Measurements from ENCODE around the gene SCFD1. TPM values are rescaled to one million over a fixed set of nuclear protein-coding genes. Genes with fewer than 3 reads are reported as not detected.
A peak's percentile ranks its signal among the peaks of the same experiment; 100 is the strongest.
"Not testable (repeated sequence)": the region's sequence is repeated elsewhere in the genome, so short reads cannot be mapped to it uniquely, and the experiment has no call there.

SCFD1 gene, protein sequence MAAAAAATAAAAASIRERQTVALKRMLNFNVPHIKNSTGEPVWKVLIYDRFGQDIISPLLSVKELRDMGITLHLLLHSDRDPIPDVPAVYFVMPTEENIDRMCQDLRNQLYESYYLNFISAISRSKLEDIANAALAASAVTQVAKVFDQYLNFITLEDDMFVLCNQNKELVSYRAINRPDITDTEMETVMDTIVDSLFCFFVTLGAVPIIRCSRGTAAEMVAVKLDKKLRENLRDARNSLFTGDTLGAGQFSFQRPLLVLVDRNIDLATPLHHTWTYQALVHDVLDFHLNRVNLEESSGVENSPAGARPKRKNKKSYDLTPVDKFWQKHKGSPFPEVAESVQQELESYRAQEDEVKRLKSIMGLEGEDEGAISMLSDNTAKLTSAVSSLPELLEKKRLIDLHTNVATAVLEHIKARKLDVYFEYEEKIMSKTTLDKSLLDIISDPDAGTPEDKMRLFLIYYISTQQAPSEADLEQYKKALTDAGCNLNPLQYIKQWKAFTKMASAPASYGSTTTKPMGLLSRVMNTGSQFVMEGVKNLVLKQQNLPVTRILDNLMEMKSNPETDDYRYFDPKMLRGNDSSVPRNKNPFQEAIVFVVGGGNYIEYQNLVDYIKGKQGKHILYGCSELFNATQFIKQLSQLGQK
- polyA plus RNA-seq (2012; ENCODE audit: low read depth, missing spikeins): 39.8 TPM

DNA sequence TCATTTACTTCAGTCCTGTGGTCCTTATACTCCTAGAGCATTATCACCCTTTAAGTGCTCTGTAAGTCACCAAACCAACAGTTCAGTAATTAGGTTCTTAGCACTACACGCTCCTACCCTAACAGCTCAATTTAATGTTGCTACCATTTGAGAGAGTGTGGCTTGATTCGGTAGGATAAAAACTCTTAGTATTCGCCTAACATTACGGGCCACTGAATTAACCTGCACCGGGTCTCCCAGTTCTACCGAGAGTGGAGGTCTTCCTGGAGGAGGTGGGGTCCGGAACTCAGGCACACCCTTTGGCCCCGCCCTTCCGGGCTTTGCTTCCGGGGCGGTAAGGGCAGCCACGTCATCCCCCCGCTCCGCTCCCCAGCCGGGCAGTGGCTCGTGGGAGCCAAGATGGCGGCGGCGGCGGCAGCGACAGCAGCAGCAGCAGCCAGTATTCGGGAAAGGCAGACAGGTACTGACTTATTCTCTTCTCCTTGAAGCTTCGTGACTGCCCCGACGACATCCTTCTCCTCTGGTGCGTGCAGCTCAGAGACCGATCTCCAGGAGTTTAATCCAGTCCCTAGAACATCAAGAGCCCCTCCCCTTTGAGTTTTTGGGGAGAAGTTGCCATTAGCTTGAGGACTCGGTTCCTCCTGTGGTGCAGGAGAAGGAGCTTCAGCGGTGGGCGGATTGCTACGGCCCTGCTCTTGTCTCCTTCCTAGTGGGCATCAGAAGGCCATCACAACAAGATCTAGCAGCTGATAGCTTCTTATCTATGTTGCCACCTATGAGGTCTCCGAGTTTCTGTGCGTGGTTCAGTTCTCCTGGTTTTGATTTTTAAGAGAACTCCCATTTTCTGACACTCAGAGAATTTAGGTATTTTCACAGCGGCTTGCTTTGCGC lies at the start of gene SCFD1:
SCFD1 (plus strand) TSS at position 380 of the 891 bp plus-strand sequence; CDS start at position 400, 20 bp downstream.
- TF ChIP-seq SPI1 (IDR thresholded peaks at IDR 0.05; ENCODE audit: low read depth, low read length) (no peak), POLR2AphosphoS5 (IDR thresholded peaks at IDR 0.05; ENCODE audit: low read depth, low read length) (peak; percentile 93), TAF1 (IDR thresholded peaks at IDR 0.05; ENCODE audit: low read depth, low read length) (peak; percentile 97), PAX5 (IDR thresholded peaks at IDR 0.05; ENCODE audit: insufficient read depth, low read length, severe bottlenecking) (no peak), POLR2A (IDR thresholded peaks at IDR 0.05; ENCODE audit: low read depth, low read length) (peak; percentile 93), POU2F2 (IDR thresholded peaks at IDR 0.05; ENCODE audit: low read depth, low read length) (peak; percentile 77)
- DNase-seq (ENCODE audit: insufficient read length, low spot score) (peak; percentile 63), FAIRE-seq (peak; percentile 97)

DNA sequence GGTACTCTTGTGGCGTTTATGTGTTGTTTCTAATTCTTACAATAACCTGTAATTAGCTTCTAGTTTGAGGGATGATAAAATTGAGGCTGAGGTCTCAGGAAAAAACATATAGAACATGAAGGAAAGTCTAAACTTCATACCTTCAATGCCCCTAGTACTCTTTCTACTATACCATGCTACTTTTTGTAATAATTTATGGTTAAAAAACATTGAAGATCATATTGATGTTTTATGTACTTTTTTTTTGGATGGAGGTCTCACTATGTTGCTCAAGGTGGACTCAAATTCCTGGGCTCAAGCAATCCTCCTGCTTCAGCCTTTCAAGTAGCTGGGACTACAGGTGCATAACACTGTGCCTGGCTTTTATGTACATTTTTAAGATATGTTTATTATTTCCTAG lies 49.3 kb upstream of the SCFD1 start:
- DNase-seq (ENCODE audit: insufficient read length, low spot score) (no peak), FAIRE-seq (no peak)
- TF ChIP-seq POLR2A (IDR thresholded peaks at IDR 0.05; ENCODE audit: low read depth, low read length): no peak

DNA sequence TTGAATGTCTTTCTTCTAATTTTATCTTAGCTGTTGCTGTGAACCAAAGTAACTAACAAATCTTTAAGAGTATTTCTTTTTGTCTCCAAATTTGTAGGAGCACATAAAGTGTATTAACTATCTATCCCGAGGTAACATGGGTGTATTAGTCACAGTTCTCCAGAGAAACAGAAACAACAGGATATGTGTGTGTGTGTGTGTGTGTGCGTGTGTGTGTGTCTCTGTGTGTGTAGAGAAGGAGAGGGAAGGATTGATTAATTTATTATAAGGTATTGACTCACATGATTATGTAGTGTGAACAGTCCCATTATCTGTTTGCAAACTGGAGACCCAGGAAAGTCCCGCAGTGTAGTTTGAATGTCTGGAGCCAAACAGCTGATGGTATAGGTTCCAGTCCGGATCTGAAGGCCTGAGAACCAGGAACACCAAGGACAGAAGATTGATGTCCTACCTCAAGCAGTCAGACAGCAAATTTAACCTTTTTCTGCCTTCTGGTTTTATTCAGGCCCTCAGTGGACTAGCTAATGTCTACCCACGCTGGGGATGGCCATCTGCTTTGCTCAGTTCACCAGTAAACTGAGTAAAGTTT lies 48.8 kb upstream of the SCFD1 start:
- no peak for FAIRE-seq
- no peak for DNase-seq (ENCODE audit: insufficient read length, low spot score)
- TF ChIP-seq SPI1 (IDR thresholded peaks at IDR 0.05; ENCODE audit: low read depth, low read length): no peak
- TF ChIP-seq PAX5 (IDR thresholded peaks at IDR 0.05; ENCODE audit: insufficient read depth, low read length, severe bottlenecking): no peak
- no peak for TF ChIP-seq POLR2A (IDR thresholded peaks at IDR 0.05; ENCODE audit: low read depth, low read length)
- no peak for TF ChIP-seq TAF1 (IDR thresholded peaks at IDR 0.05; ENCODE audit: low read depth, low read length)
- TF ChIP-seq POLR2AphosphoS5 (IDR thresholded peaks at IDR 0.05; ENCODE audit: low read depth, low read length): no peak
- TF ChIP-seq POU2F2 (IDR thresholded peaks at IDR 0.05; ENCODE audit: low read depth, low read length): no peak

DNA sequence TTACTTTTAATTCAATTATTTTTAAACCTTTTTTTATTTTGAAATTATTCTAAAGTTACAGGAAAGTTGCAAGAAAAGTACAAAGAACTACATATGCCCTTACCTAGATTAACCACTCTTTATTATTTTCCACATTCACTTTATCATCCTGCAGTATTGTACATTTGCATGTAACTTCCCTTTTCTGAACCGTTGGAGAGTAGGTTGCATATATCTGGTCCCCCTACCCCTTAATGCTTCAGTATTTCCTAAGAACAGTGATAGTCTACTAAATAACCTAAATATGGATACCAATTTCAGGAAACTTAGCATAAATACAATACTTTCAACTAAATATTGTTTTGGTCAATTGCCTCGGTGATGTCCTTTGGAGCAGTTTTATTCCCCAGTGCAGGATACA lies 48.2 kb upstream of the SCFD1 start:
- DNase-seq (ENCODE audit: insufficient read length, low spot score): no peak
- no peak for FAIRE-seq
- TF ChIP-seq POLR2AphosphoS5 (IDR thresholded peaks at IDR 0.05; ENCODE audit: low read depth, low read length) (no peak), PAX5 (IDR thresholded peaks at IDR 0.05; ENCODE audit: insufficient read depth, low read length, severe bottlenecking) (no peak)

DNA sequence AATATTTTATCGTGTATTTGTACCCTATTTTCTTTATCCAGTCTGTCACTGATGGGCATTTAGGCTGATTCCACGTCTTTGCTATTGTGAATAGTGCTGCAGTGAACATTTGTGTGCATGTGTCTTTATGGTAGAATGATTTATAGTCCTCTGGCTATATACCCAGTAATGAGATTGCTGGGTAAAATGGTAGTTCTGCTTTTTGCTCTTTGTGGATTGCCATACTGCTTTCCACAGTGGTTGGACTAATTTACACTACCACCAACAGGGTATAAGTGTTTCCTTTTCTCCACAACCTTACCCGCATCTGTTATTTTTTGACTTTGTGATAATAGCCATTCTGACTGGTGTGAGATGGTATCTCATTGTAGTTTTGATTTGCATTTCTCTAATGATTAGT lies 47.3 kb upstream of the SCFD1 start:
- not testable (repeated sequence) for DNase-seq (ENCODE audit: insufficient read length, low spot score); FAIRE-seq

DNA sequence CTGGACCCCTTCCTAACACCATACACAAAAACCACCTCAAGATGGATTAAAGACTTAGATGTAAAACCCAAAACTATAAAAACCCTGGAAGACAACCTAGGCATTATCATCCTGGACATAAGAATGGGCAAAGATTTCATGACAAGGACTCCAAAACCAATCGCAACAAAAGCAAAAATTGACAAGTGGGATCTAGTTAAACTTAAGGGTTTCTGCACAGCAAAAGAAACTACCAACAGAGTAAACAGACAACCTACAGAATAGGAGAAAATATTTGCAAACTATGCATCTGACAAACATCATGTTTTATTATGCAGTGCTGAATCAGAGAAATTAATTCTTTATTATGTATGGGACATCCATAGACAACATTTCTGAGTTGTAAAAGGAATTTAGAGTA lies 45.8 kb upstream of the SCFD1 start:
- not testable (repeated sequence) for DNase-seq (ENCODE audit: insufficient read length, low spot score); FAIRE-seq

DNA sequence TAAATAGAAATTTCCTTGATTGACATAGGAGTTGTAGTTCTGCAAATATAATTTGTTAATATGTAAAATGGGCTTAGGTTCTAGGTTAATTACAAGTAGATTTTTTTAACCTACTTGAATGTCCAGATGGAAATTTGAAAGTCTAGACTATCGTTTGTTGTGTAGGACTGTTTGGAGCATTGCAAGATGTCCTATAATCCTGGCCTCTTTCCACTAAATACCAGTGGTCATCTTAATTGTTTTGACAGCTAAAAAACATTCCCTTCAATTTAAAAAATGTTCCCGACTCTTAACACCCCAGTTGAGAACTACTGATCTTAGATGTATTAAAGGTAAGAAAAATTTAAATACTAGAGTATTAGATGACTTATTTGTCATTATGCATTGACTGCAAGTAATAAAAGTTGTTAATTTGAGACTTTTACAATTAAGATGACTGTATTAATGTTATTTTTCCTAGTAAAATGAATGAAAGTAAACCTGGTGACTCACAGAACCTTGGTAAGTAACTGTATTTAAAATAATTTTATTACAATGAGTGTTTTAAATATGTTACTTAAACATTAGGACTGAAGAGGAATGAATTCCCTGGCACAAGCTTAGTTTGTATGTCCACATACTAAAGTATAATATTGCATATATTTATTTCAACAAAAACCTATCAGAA lies 41.4 kb upstream of the SCFD1 start:
- no peak for DNase-seq (ENCODE audit: insufficient read length, low spot score)
- TF ChIP-seq SPI1 (IDR thresholded peaks at IDR 0.05; ENCODE audit: low read depth, low read length) (no peak), TAF1 (IDR thresholded peaks at IDR 0.05; ENCODE audit: low read depth, low read length) (no peak), POLR2A (IDR thresholded peaks at IDR 0.05; ENCODE audit: low read depth, low read length) (no peak), POU2F2 (IDR thresholded peaks at IDR 0.05; ENCODE audit: low read depth, low read length) (no peak), PAX5 (IDR thresholded peaks at IDR 0.05; ENCODE audit: insufficient read depth, low read length, severe bottlenecking) (no peak), POLR2AphosphoS5 (IDR thresholded peaks at IDR 0.05; ENCODE audit: low read depth, low read length) (no peak)
- FAIRE-seq: no peak

DNA sequence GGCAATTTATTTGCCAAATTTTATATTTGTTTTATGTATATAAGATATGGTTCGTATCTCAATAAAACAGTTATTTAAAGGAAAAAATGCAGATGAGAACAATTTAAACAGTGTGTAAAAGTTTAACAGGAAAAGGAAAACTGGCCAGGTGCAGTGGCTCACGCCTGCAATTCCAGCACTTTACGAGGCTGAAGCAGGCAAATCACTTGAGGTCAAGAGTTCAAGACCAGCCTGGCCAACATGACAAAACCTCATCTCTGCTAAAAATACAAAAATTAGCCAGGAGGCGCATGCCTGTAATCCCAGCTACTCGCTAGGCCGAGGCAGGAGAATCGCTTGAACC lies 40.9 kb upstream of the SCFD1 start:
- DNase-seq (ENCODE audit: insufficient read length, low spot score) (no peak), FAIRE-seq (no peak)
- TF ChIP-seq SPI1 (IDR thresholded peaks at IDR 0.05; ENCODE audit: low read depth, low read length): no peak
- TF ChIP-seq PAX5 (IDR thresholded peaks at IDR 0.05; ENCODE audit: insufficient read depth, low read length, severe bottlenecking): no peak

DNA sequence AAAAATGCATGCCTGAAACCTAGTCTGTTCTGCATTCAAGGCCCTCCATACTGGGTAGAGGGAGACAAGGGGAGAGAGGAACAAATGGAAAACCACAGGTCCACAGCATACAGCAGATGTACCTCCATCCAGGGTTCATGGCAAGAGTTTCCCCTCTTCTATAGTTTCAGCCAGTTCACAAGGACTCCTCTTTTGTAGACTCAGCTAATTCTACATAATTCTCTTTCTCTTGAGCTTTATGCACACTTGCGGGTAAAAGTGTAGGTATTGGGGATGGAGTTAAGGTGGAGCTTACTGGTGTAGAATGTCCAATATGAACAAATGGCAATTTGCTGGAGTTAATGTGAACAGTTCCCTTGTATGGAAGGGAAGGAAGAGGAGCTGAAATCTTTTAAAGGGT lies 39.7 kb upstream of the SCFD1 start:
- DNase-seq (ENCODE audit: insufficient read length, low spot score): no peak
- TF ChIP-seq POLR2AphosphoS5 (IDR thresholded peaks at IDR 0.05; ENCODE audit: low read depth, low read length) (no peak), SPI1 (IDR thresholded peaks at IDR 0.05; ENCODE audit: low read depth, low read length) (no peak), PAX5 (IDR thresholded peaks at IDR 0.05; ENCODE audit: insufficient read depth, low read length, severe bottlenecking) (no peak), POLR2A (IDR thresholded peaks at IDR 0.05; ENCODE audit: low read depth, low read length) (no peak)
- peak; percentile 62 for FAIRE-seq
